Measurements from ENCODE around the gene DNAI2. TPM values are rescaled to one million over a fixed set of nuclear protein-coding genes. Genes with fewer than 3 reads are reported as not detected.

Gene DNAI2
- total RNA-seq, 4 donors from 2014 or later = not detected

- no peaks in the 10 kb centered on the region for H3K9me3 ChIP-seq
- H3K4me1 ChIP-seq = no peaks in the 10 kb centered on the region
- H3K27me3 ChIP-seq = peaks cover 10% of the 10 kb centered on the region
- H3K4me3 ChIP-seq = no peak overlapping the region
- no peak overlapping the region for H3K27ac ChIP-seq
- no peaks in the 10 kb centered on the region for H3K36me3 ChIP-seq
- WGBS = 78% methylated on average over 14 of the region's 15 CpGs
- TF ChIP-seq POLR2AphosphoS5 (IDR thresholded peaks at IDR 0.05) (no peak), POLR2A (IDR thresholded peaks at IDR 0.05) (no peak), EP300 (IDR thresholded peaks at IDR 0.05) (no peak), CTCF (IDR thresholded peaks at IDR 0.05) (no peak)
- no peak for DNase-seq (ENCODE audit: low spot score in 2 of 2)
Observed at GRCh38 chr17:74307984-74308773, 34.1 kb downstream of the DNAI2 start.

GRCh38 chr17:74309902-74310301 is 35.9 kb downstream of the DNAI2 start:
- DNase-seq (ENCODE audit: low spot score in 2 of 2) = no peak
- no peak overlapping the region for H3K4me3 ChIP-seq
- no peak overlapping the region for H3K27ac ChIP-seq
- no peaks in the 10 kb centered on the region for H3K4me1 ChIP-seq
- no peak for TF ChIP-seq POLR2A (IDR thresholded peaks at IDR 0.05)
- TF ChIP-seq EP300 (IDR thresholded peaks at IDR 0.05) = no peak
- TF ChIP-seq POLR2AphosphoS5 (IDR thresholded peaks at IDR 0.05) = no peak
- TF ChIP-seq CTCF (IDR thresholded peaks at IDR 0.05) = no peak
- no peaks in the 10 kb centered on the region for H3K36me3 ChIP-seq
- H3K9me3 ChIP-seq = no peaks in the 10 kb centered on the region
- WGBS = 35% methylated on average over 6 of the region's 12 CpGs
- H3K27me3 ChIP-seq = peaks cover 13% of the 10 kb centered on the region

GRCh38 chr17:74314877-74315276 is 40.8 kb downstream of the DNAI2 start:
- H3K9me3 ChIP-seq = no peaks in the 10 kb centered on the region
- H3K4me3 ChIP-seq = no peak overlapping the region
- H3K4me1 ChIP-seq = no peaks in the 10 kb centered on the region
- TF ChIP-seq EP300 (IDR thresholded peaks at IDR 0.05) = no peak
- no peak for TF ChIP-seq POLR2A (IDR thresholded peaks at IDR 0.05)
- no peak for TF ChIP-seq CTCF (IDR thresholded peaks at IDR 0.05)
- WGBS = 86% methylated on average over 15 of the region's 15 CpGs
- H3K27ac ChIP-seq = no peak overlapping the region
- no peak for DNase-seq (ENCODE audit: low spot score in 2 of 2)
- no peaks in the 10 kb centered on the region for H3K36me3 ChIP-seq
- peaks cover 12% of the 10 kb centered on the region for H3K27me3 ChIP-seq

GRCh38 chr17:74316220-74316619 is 42.2 kb downstream of the DNAI2 start:
- Histone ChIP-seq H3K4me1 (no peaks in the 10 kb centered on the region), H3K27me3 (peaks cover 14% of the 10 kb centered on the region), H3K4me3 (no peak overlapping the region), H3K27ac (no peak overlapping the region), H3K36me3 (no peaks in the 10 kb centered on the region), H3K9me3 (no peaks in the 10 kb centered on the region)
- no peak for DNase-seq (ENCODE audit: low spot score in 2 of 2)
- 50% methylated on average over 8 of the region's 10 CpGs for WGBS
- TF ChIP-seq POLR2A (IDR thresholded peaks at IDR 0.05) (no peak), EP300 (IDR thresholded peaks at IDR 0.05) (no peak), POLR2AphosphoS5 (IDR thresholded peaks at IDR 0.05) (no peak), CTCF (IDR thresholded peaks at IDR 0.05) (no peak)

- Histone ChIP-seq H3K4me1 (no peaks in the 10 kb centered on the region), H3K36me3 (no peaks in the 10 kb centered on the region), H3K9me3 (no peaks in the 10 kb centered on the region), H3K27ac (no peak overlapping the region), H3K27me3 (peaks cover 20% of the 10 kb centered on the region), H3K4me3 (no peak overlapping the region)
- DNase-seq (ENCODE audit: low spot score in 2 of 2) = no peak
- WGBS = 64% methylated on average over 9 of the region's 16 CpGs
- no peak for TF ChIP-seq EP300 (IDR thresholded peaks at IDR 0.05)
- no peak for TF ChIP-seq POLR2A (IDR thresholded peaks at IDR 0.05)
- TF ChIP-seq POLR2AphosphoS5 (IDR thresholded peaks at IDR 0.05) = no peak
- TF ChIP-seq CTCF (IDR thresholded peaks at IDR 0.05) = no peak
Observed at GRCh38 chr17:74317071-74317470, 43.0 kb downstream of the DNAI2 start.
